Caki2 (cell line): ENCODE measurements around the gene CSAD. TPM values are rescaled to one million over a fixed set of nuclear protein-coding genes. Genes with fewer than 3 reads are reported as not detected.
"Not testable (repeated sequence)": the region's sequence is repeated elsewhere in the genome, so short reads cannot be mapped to it uniquely, and the experiment has no call there.

Source experiments
- DNase-seq: peaks from one replicate; pipeline ENCODE4 v3.0.0-alpha.2; 2015; ENCODE audit warnings: low read depth
- in situ Hi-C: cut with HindIII; loops from 2 replicates; pipeline ENCODE4 v1.10.0; 2016; ENCODE audit warnings: low sequenced_read_pairs, low pct_unique_long_range_greater_than_20kb, mixed read lengths
- total RNA-seq: library from RNA; depleted of rRNA; stranded (reverse); fragments of >200 nt; shearing (Covaris generic); gene quantifications from 2 replicates; pipeline ENCODE4 v1.2.3, GENCODE V29; 2014; ENCODE audit warnings: low replicate concordance

CSAD gene
- total RNA-seq, 1 experiment from 2014 or later = 2.5 TPM

- DNase-seq = no peak
- in situ Hi-C loops = no loop called here
Observed at GRCh38 chr12:53204351-53204750, 23.6 kb upstream of the CSAD start.

GRCh38 chr12:53202316-53202715 lies 21.6 kb upstream of the CSAD start:
- in situ Hi-C loops, DNase-seq: not testable (repeated sequence)

- in situ Hi-C loops = no loop called here
- no peak for DNase-seq
Observed at GRCh38 chr12:53201639-53202038, 20.9 kb upstream of the CSAD start.

GRCh38 chr12:53201177-53201541 lies 20.4 kb upstream of the CSAD start:
- no peak for DNase-seq

GRCh38 chr12:53200458-53201176 lies 19.9 kb upstream of the CSAD start:
- DNase-seq = no peak
- in situ Hi-C loops = no loop called here

More at GRCh38 chr12:53201177-53201541, 20.4 kb upstream of the CSAD start:
- in situ Hi-C loops = no loop called here

GRCh38 chr12:53200107-53200457 lies 19.4 kb upstream of the CSAD start:
- in situ Hi-C loops = no loop called here
- no peak for DNase-seq

GRCh38 chr12:53199700-53200099 lies 19.0 kb upstream of the CSAD start:
- in situ Hi-C loops = loop anchor here (10.0 kb wide), 1 partner anchor 65 kb away; no protein-coding TSS in a partner anchor
- DNase-seq = no peak

- no peak for DNase-seq
- in situ Hi-C loops = loop anchor here (10.0 kb wide), 1 partner anchor 64 kb away; no protein-coding TSS in a partner anchor
Observed at GRCh38 chr12:53198486-53199110, 17.9 kb upstream of the CSAD start.

- in situ Hi-C loops = loop anchor here (10.0 kb wide), 1 partner anchor 62 kb away; no protein-coding TSS in a partner anchor
- no peak for DNase-seq
Observed at GRCh38 chr12:53197011-53197640, 16.4 kb upstream of the CSAD start.

- in situ Hi-C loops = loop anchor here (10.0 kb wide), 1 partner anchor 62 kb away; no protein-coding TSS in a partner anchor
- no peak for DNase-seq
Observed at GRCh38 chr12:53196486-53196885, 15.8 kb upstream of the CSAD start.

- in situ Hi-C loops = loop anchor here (10.0 kb wide), 1 partner anchor 61 kb away; no protein-coding TSS in a partner anchor
- peak; percentile 22 for DNase-seq
Observed at GRCh38 chr12:53195516-53196420, 15.0 kb upstream of the CSAD start.

GRCh38 chr12:53194973-53195372 lies 14.2 kb upstream of the CSAD start:
- in situ Hi-C loops = loop anchor here (10.0 kb wide), 1 partner anchor 60 kb away; no protein-coding TSS in a partner anchor
- no peak for DNase-seq

GRCh38 chr12:53193985-53194716 lies 13.4 kb upstream of the CSAD start:
- DNase-seq = no peak
- in situ Hi-C loops = loop anchor here (10.0 kb wide), 1 partner anchor 59 kb away; no protein-coding TSS in a partner anchor

- in situ Hi-C loops = loop anchor here (10.0 kb wide), 1 partner anchor 58 kb away; no protein-coding TSS in a partner anchor
- no peak for DNase-seq
Observed at GRCh38 chr12:53193040-53193439, 12.3 kb upstream of the CSAD start.

GRCh38 chr12:53192531-53193021 lies 11.9 kb upstream of the CSAD start:
- in situ Hi-C loops = loop anchor here (10.0 kb wide), 1 partner anchor 58 kb away; no protein-coding TSS in a partner anchor
- DNase-seq = no peak

- in situ Hi-C loops = loop anchor here (10.0 kb wide), 1 partner anchor 57 kb away; no protein-coding TSS in a partner anchor
- DNase-seq = no peak
Observed at GRCh38 chr12:53191885-53192530, 11.3 kb upstream of the CSAD start.
